Mesenchymal stem cell (in vitro differentiated cells and primary cell): ENCODE measurements around the gene HHIPL1.

Experiments
- DNase-seq: peaks from one replicate; pipeline ENCODE4 v3.0.0-alpha.2; 2013
- H2AFZ ChIP-seq: one replicate; pipeline ENCODE4 v1.6.1; 2013; ENCODE audit warnings: low read depth, mild to moderate bottlenecking, control low read depth, inconsistent platforms, low read length, moderate library complexity
- H2AK5ac ChIP-seq: 2 replicates; pipeline ENCODE4 v1.6.1; 2013; ENCODE audit warnings: low read length, moderate library complexity, mild to moderate bottlenecking, inconsistent platforms; ENCODE audit not compliant: severe bottlenecking
- H2BK120ac ChIP-seq: one replicate; pipeline ENCODE4 v1.6.1; 2013; ENCODE audit warnings: low read depth, mild to moderate bottlenecking, inconsistent platforms, low read length, moderate library complexity
- H2BK12ac ChIP-seq, 2 experiments: one replicate each; pipeline ENCODE4 v1.6.1; 2013; ENCODE audit warnings: inconsistent platforms in 2 of 2, low read length in 2 of 2, mild to moderate bottlenecking in 2 of 2, moderate library complexity in 2 of 2, control low read depth in 1 of 2
- H2BK15ac ChIP-seq: one replicate; pipeline ENCODE4 v1.6.1; 2013; ENCODE audit warnings: mild to moderate bottlenecking, low read depth, inconsistent platforms; ENCODE audit not compliant: poor library complexity, severe bottlenecking
- H2BK5ac ChIP-seq: 2 replicates; pipeline ENCODE4 v1.6.1; 2013; ENCODE audit warnings: low read depth, mild to moderate bottlenecking, low read length, control low read depth, inconsistent platforms; ENCODE audit not compliant: poor library complexity, severe bottlenecking
- H3K14ac ChIP-seq, 2 experiments: one replicate each; pipeline ENCODE4 v1.6.1; 2013; ENCODE audit warnings: inconsistent platforms in 2 of 2, low read length in 2 of 2, control low read depth in 1 of 2, mild to moderate bottlenecking in 1 of 2, moderate library complexity in 1 of 2
- H3K18ac ChIP-seq, 2 experiments: one replicate each; pipeline ENCODE4 v1.6.1; 2013; ENCODE audit warnings: inconsistent platforms in 2 of 2, low read length in 2 of 2, control low read depth in 1 of 2, low read depth in 1 of 2, mild to moderate bottlenecking in 1 of 2
- H3K23ac ChIP-seq, 2 experiments: one replicate each; pipeline ENCODE4 v1.6.1; 2013; ENCODE audit warnings: inconsistent platforms in 2 of 2, low read length in 2 of 2, mild to moderate bottlenecking in 2 of 2, moderate library complexity in 2 of 2, control low read depth in 1 of 2
- H3K27ac ChIP-seq: 2 replicates; pipeline ENCODE4 v1.5.1; 2013; ENCODE audit warnings: mild to moderate bottlenecking, moderate library complexity, low read length, control low read depth, inconsistent platforms; ENCODE audit not compliant: poor library complexity, severe bottlenecking
- H3K27me3 ChIP-seq, 2 experiments: 2 replicates each; pipeline versions ENCODE4 v1.6.1 to v1.7.0; 2013; ENCODE audit warnings: low read length in 2 of 2, mild to moderate bottlenecking in 2 of 2, moderate library complexity in 2 of 2, control low read depth in 1 of 2, inconsistent platforms in 1 of 2; ENCODE audit not compliant: control insufficient read depth in 1 of 2, insufficient read depth in 1 of 2
- H3K36me3 ChIP-seq, 2 experiments: 2 replicates each; pipeline versions ENCODE4 v1.6.1 to v1.7.0; 2013; ENCODE audit warnings: low read length in 2 of 2, control low read depth in 1 of 2, inconsistent platforms in 1 of 2, low read depth in 1 of 2, mild to moderate bottlenecking in 1 of 2; ENCODE audit not compliant: insufficient read depth in 2 of 2, control insufficient read depth in 1 of 2
- H3K4ac ChIP-seq, 2 experiments: one replicate each; pipeline ENCODE4 v1.6.1; 2013; ENCODE audit warnings: inconsistent platforms in 2 of 2, low read length in 2 of 2, mild to moderate bottlenecking in 2 of 2, moderate library complexity in 2 of 2, control low read depth in 1 of 2, low read depth in 1 of 2
- H3K4me1 ChIP-seq: 2 replicates; pipeline ENCODE4 v1.6.1; 2013; ENCODE audit warnings: low read depth, low read length, control low read depth; ENCODE audit not compliant: control insufficient read depth, insufficient read depth
- H3K4me2 ChIP-seq: 2 replicates; pipeline ENCODE4 v1.6.1; 2013; ENCODE audit warnings: low read length, mild to moderate bottlenecking, inconsistent platforms; ENCODE audit not compliant: poor library complexity, severe bottlenecking
- H3K4me3 ChIP-seq, 2 experiments: 2 replicates each; pipeline versions ENCODE4 v1.5.1 to v1.7.0; 2013; ENCODE audit warnings: low read length in 2 of 2, mild to moderate bottlenecking in 2 of 2, control low read depth in 1 of 2, low read depth in 1 of 2; ENCODE audit not compliant: insufficient read depth in 1 of 2
- H3K79me1 ChIP-seq: replicated peaks from 2 replicates; pipeline ENCODE4 v1.6.1; 2013; ENCODE audit warnings: mild to moderate bottlenecking, control low read depth, low read length, inconsistent platforms; ENCODE audit not compliant: poor library complexity, severe bottlenecking
- H3K9ac ChIP-seq: 2 replicates; pipeline ENCODE4 v1.7.0; 2013; ENCODE audit warnings: mild to moderate bottlenecking, low read length, moderate library complexity
- H3K9me3 ChIP-seq: 2 replicates; pipeline ENCODE4 v1.7.0; 2013; ENCODE audit warnings: mild to moderate bottlenecking, low read length; ENCODE audit not compliant: control insufficient read depth
- H4K8ac ChIP-seq: one replicate; pipeline ENCODE4 v1.6.1; 2013; ENCODE audit warnings: inconsistent platforms, mild to moderate bottlenecking, low read length, moderate library complexity
- H4K91ac ChIP-seq: one replicate; pipeline ENCODE4 v1.6.1; 2013; ENCODE audit warnings: mild to moderate bottlenecking, low read length, inconsistent platforms
- WGBS: methylation state at CpG from one replicate; pipeline ENCODE4 v1.1.7; 2013; ENCODE audit warnings: mixed read lengths; 5-methylcytosine and 5-hydroxymethylcytosine counted together

Gene HHIPL1

DNA sequence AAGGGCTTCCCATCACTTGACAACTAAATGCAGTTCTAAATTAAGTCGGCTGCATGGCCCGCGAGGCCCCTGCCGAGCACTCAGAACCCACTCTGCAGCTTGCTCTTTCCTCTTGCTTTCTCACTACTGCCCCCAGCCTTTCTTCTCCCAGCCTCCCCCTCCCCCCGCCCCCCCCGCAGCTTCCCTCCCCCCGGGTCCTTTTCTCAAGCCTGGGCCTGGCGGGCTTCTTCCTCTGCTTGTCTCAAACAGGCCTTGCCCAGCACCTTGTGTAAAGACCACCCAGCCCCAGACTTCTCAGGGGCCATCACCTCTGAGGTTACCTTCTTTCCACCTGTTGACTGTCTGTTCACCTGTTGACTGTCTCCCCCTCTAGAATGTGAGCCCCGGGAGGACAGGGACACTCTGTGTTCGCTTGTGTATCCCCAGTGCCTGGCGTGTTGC, 40.2 kb downstream of the HHIPL1 start:
- H3K4me1 ChIP-seq, result peaks cover 11% of the 10 kb centered on the region
- no peak overlapping the region for H2AK5ac ChIP-seq
- no peak overlapping the region for H2BK5ac ChIP-seq
- H2BK15ac ChIP-seq, result no peak overlapping the region
- no peak overlapping the region for H4K91ac ChIP-seq
- H3K18ac ChIP-seq, result no peak overlapping the region
- H3K36me3 ChIP-seq, result no peaks in the 10 kb centered on the region
- peaks cover 2% of the 10 kb centered on the region for H3K79me1 ChIP-seq
- H3K9me3 ChIP-seq, result no peaks in the 10 kb centered on the region
- no peak overlapping the region for H2BK120ac ChIP-seq
- H3K27ac ChIP-seq, result no peak overlapping the region
- no peak for DNase-seq
- no peak overlapping the region for H3K4me3 ChIP-seq
- H2AFZ ChIP-seq, result no peak overlapping the region
- H3K27me3 ChIP-seq, result peaks cover 50 to 63% of the 10 kb centered on the region in 2 experiments
- WGBS, result 27% methylated on average over 6 of the region's 11 CpGs
- no peak overlapping the region for H3K23ac ChIP-seq
- H2BK12ac ChIP-seq, result no peak overlapping the region
- H3K4ac ChIP-seq, result no peak overlapping the region
- no peak overlapping the region for H3K4me2 ChIP-seq
- no peak overlapping the region for H3K14ac ChIP-seq
- no peak overlapping the region for H3K9ac ChIP-seq
- no peak overlapping the region for H4K8ac ChIP-seq

GRCh38 chr14:99685596-99685995, 40.7 kb downstream of the HHIPL1 start:
- no peak overlapping the region for H3K4ac ChIP-seq
- H2BK15ac ChIP-seq, result no peak overlapping the region
- H3K9me3 ChIP-seq, result no peaks in the 10 kb centered on the region
- H3K4me2 ChIP-seq, result no peak overlapping the region
- H3K36me3 ChIP-seq, result no peaks in the 10 kb centered on the region
- DNase-seq, result no peak
- H3K27me3 ChIP-seq, result peaks cover 55 to 68% of the 10 kb centered on the region in 2 experiments
- no peak overlapping the region for H3K9ac ChIP-seq
- no peak overlapping the region for H3K4me3 ChIP-seq
- no peak overlapping the region for H3K23ac ChIP-seq
- no peak overlapping the region for H2AFZ ChIP-seq
- H4K91ac ChIP-seq, result no peak overlapping the region
- 80% methylated on average over 1 of the region's 1 CpG for WGBS
- no peak overlapping the region for H4K8ac ChIP-seq
- peaks cover 13% of the 10 kb centered on the region for H3K4me1 ChIP-seq
- no peak overlapping the region for H3K14ac ChIP-seq
- no peak overlapping the region for H2AK5ac ChIP-seq
- no peak overlapping the region for H3K18ac ChIP-seq
- H3K27ac ChIP-seq, result no peak overlapping the region
- no peak overlapping the region for H2BK12ac ChIP-seq
- H2BK5ac ChIP-seq, result no peak overlapping the region
- H2BK120ac ChIP-seq, result no peak overlapping the region
- H3K79me1 ChIP-seq, result peaks cover 2% of the 10 kb centered on the region

DNA sequence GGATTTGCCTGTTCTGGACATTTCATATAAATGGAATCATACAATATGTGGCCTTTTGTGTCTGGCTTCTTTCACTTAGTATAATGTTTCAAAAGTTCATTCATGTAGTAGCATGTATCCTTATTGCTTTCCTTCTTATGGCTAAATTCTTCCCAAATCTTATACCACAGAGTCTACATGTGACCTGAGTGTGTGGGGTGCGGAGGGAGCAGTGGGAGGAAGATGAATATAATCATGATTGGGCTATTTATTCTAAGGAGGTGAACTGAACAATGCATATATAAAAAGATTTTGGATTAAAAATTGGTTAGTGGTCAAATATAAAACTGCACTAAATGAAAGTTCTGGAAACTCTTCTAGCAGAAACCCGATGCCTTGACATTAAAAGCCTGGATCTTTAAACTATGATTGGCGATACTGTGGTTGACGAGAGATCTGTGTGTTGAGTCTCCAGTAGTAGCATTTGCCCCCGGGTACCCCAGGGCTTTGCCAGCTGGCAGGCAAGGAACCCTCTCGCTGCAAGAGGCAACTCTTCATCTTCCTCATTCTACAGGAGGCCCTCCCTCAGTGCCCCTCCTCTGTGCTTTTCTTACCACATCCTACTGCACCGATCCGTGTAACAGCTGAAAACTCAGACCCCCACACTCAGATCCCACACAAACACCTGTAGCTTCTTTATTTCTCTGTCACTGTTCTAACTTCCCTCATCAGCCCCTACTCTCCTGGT, 41.8 kb downstream of the HHIPL1 start:
- no peak overlapping the region for H3K27ac ChIP-seq
- no peak overlapping the region for H2BK5ac ChIP-seq
- H3K14ac ChIP-seq, result no peak overlapping the region
- H3K9ac ChIP-seq, result no peak overlapping the region
- no peak overlapping the region for H2AK5ac ChIP-seq
- no peak overlapping the region for H2BK15ac ChIP-seq
- no peaks in the 10 kb centered on the region for H3K9me3 ChIP-seq
- peaks cover 55 to 63% of the 10 kb centered on the region in 2 experiments for H3K27me3 ChIP-seq
- H3K23ac ChIP-seq, result no peak overlapping the region
- H2BK12ac ChIP-seq, result no peak overlapping the region
- H3K4me1 ChIP-seq, result peaks cover 15% of the 10 kb centered on the region
- no peak overlapping the region for H2BK120ac ChIP-seq
- H3K36me3 ChIP-seq, result no peaks in the 10 kb centered on the region
- no peak overlapping the region for H3K4ac ChIP-seq
- no peak overlapping the region for H3K4me2 ChIP-seq
- no peak overlapping the region for H4K91ac ChIP-seq
- no peak overlapping the region for H3K18ac ChIP-seq
- no peak for DNase-seq
- H3K79me1 ChIP-seq, result peaks cover 2% of the 10 kb centered on the region
- H4K8ac ChIP-seq, result no peak overlapping the region
- no peak overlapping the region for H3K4me3 ChIP-seq
- no peak overlapping the region for H2AFZ ChIP-seq
- 98% methylated on average over 8 of the region's 8 CpGs for WGBS

- H2BK5ac ChIP-seq, result no peak overlapping the region
- H3K23ac ChIP-seq, result no peak overlapping the region
- H4K8ac ChIP-seq, result no peak overlapping the region
- no peak overlapping the region for H2BK15ac ChIP-seq
- WGBS, result 64% methylated on average over 12 of the region's 12 CpGs
- peaks cover 2% of the 10 kb centered on the region for H3K79me1 ChIP-seq
- no peak overlapping the region for H3K18ac ChIP-seq
- no peaks in the 10 kb centered on the region for H3K9me3 ChIP-seq
- H4K91ac ChIP-seq, result no peak overlapping the region
- H3K4me2 ChIP-seq, result no peak overlapping the region
- no peak overlapping the region for H3K27ac ChIP-seq
- H3K27me3 ChIP-seq, result peaks cover 58 to 62% of the 10 kb centered on the region in 2 experiments
- no peaks in the 10 kb centered on the region for H3K36me3 ChIP-seq
- no peak overlapping the region for H3K4ac ChIP-seq
- DNase-seq, result no peak
- no peak overlapping the region for H2BK120ac ChIP-seq
- H2AFZ ChIP-seq, result no peak overlapping the region
- no peak overlapping the region for H2BK12ac ChIP-seq
- no peak overlapping the region for H2AK5ac ChIP-seq
- peaks cover 15% of the 10 kb centered on the region for H3K4me1 ChIP-seq
- H3K4me3 ChIP-seq, result no peak overlapping the region
- H3K9ac ChIP-seq, result no peak overlapping the region
- no peak overlapping the region for H3K14ac ChIP-seq
These were observed 42.6 kb downstream of the HHIPL1 start for GRCh38 chr14:99687284-99688209.
